Liver (tissue), 3 donors: ENCODE data around the gene RAG1.

ENCODE experiments used
- ATF3 ChIP-seq: IDR thresholded peaks from 2 replicates; pipeline ENCODE4 v1.6.1; 2016; ENCODE audit warnings: antibody characterized with exemption
- HNF4G ChIP-seq: IDR thresholded peaks from 2 replicates; pipeline ENCODE4 v1.6.1; 2016; ENCODE audit warnings: antibody characterized with exemption
- JUND ChIP-seq, 2 donors: IDR thresholded peaks; 2 replicates each; pipeline ENCODE4 v1.6.1; 2016; ENCODE audit warnings: antibody characterized with exemption in 2 of 2
- MAX ChIP-seq: IDR thresholded peaks from 2 replicates; pipeline ENCODE4 v1.6.1; 2016; ENCODE audit warnings: antibody characterized with exemption
- YY1 ChIP-seq: IDR thresholded peaks from 2 replicates; pipeline ENCODE4 v1.6.1; 2016; ENCODE audit warnings: antibody characterized with exemption, mild to moderate bottlenecking
- TF ChIP-seq, protein P1 (sequence below): IDR thresholded peaks from 2 replicates; pipeline ENCODE4 v1.6.1; 2016; ENCODE audit warnings: antibody characterized with exemption, mild to moderate bottlenecking
- TF ChIP-seq, protein P2 (sequence below): fragments of 150-350 bp; IDR thresholded peaks from 2 replicates; pipeline ENCODE4 v1.5.1; 2017; ENCODE audit warnings: improper control_type of control experiment, low read depth, low read length; ENCODE audit not compliant: missing input control
- TF ChIP-seq, protein P3 (sequence below): IDR thresholded peaks from 2 replicates; pipeline ENCODE4 v1.6.1; 2016; ENCODE audit warnings: antibody characterized with exemption
- donor health status: healthy.
- donor health status: healthy.

DNA sequence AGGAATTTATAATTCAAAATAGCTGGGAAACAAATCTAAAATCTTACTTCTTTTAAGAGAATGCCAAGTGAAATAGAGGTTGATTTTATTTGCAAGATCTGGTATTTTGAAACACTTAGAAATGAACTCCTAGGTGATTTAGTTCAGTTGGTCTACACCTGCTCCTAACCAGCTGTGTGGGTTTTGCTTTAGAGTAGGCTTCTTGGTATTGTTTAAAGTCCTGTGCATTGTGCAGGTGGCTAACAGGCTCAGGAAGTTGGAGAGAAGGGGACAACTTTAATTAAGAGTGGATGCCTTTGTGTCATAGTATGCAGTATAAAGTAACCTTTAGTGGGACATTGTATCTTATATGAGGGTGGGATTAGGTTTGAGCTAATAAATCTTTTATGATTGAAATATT is 34.3 kb downstream of the RAG1 start:
- TF ChIP-seq, protein P1, sequence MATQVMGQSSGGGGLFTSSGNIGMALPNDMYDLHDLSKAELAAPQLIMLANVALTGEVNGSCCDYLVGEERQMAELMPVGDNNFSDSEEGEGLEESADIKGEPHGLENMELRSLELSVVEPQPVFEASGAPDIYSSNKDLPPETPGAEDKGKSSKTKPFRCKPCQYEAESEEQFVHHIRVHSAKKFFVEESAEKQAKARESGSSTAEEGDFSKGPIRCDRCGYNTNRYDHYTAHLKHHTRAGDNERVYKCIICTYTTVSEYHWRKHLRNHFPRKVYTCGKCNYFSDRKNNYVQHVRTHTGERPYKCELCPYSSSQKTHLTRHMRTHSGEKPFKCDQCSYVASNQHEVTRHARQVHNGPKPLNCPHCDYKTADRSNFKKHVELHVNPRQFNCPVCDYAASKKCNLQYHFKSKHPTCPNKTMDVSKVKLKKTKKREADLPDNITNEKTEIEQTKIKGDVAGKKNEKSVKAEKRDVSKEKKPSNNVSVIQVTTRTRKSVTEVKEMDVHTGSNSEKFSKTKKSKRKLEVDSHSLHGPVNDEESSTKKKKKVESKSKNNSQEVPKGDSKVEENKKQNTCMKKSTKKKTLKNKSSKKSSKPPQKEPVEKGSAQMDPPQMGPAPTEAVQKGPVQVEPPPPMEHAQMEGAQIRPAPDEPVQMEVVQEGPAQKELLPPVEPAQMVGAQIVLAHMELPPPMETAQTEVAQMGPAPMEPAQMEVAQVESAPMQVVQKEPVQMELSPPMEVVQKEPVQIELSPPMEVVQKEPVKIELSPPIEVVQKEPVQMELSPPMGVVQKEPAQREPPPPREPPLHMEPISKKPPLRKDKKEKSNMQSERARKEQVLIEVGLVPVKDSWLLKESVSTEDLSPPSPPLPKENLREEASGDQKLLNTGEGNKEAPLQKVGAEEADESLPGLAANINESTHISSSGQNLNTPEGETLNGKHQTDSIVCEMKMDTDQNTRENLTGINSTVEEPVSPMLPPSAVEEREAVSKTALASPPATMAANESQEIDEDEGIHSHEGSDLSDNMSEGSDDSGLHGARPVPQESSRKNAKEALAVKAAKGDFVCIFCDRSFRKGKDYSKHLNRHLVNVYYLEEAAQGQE = no peak
- TF ChIP-seq, protein P2, sequence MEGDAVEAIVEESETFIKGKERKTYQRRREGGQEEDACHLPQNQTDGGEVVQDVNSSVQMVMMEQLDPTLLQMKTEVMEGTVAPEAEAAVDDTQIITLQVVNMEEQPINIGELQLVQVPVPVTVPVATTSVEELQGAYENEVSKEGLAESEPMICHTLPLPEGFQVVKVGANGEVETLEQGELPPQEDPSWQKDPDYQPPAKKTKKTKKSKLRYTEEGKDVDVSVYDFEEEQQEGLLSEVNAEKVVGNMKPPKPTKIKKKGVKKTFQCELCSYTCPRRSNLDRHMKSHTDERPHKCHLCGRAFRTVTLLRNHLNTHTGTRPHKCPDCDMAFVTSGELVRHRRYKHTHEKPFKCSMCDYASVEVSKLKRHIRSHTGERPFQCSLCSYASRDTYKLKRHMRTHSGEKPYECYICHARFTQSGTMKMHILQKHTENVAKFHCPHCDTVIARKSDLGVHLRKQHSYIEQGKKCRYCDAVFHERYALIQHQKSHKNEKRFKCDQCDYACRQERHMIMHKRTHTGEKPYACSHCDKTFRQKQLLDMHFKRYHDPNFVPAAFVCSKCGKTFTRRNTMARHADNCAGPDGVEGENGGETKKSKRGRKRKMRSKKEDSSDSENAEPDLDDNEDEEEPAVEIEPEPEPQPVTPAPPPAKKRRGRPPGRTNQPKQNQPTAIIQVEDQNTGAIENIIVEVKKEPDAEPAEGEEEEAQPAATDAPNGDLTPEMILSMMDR = no peak
- TF ChIP-seq MAX (no peak), ATF3 (no peak), YY1 (no peak), JUND (IDR thresholded peaks at IDR 0.05) (no peak), HNF4G (no peak)
- TF ChIP-seq, protein P3, sequence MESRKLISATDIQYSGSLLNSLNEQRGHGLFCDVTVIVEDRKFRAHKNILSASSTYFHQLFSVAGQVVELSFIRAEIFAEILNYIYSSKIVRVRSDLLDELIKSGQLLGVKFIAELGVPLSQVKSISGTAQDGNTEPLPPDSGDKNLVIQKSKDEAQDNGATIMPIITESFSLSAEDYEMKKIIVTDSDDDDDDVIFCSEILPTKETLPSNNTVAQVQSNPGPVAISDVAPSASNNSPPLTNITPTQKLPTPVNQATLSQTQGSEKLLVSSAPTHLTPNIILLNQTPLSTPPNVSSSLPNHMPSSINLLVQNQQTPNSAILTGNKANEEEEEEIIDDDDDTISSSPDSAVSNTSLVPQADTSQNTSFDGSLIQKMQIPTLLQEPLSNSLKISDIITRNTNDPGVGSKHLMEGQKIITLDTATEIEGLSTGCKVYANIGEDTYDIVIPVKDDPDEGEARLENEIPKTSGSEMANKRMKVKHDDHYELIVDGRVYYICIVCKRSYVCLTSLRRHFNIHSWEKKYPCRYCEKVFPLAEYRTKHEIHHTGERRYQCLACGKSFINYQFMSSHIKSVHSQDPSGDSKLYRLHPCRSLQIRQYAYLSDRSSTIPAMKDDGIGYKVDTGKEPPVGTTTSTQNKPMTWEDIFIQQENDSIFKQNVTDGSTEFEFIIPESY = no peak
